Ascending aorta (tissue), 2 donors: Measurements from ENCODE around the gene TK1. TPM values are rescaled to one million over a fixed set of nuclear protein-coding genes. Genes with fewer than 3 reads are reported as not detected.

ENCODE experiments used
- DNase-seq, 2 donors: peaks; one replicate each; pipeline ENCODE4 v3.0.0-alpha.2; 2019; ENCODE audit warnings: low spot score in 2 of 2
- H3K27ac ChIP-seq, 2 donors: fragments of 200-600 bp; sonication (generic); one replicate each; pipeline ENCODE4 v1.5.1; 2016 to 2017; ENCODE audit warnings: mild to moderate bottlenecking in 1 of 2
- H3K27me3 ChIP-seq: fragments of 200-600 bp; sonication (generic); one replicate; pipeline ENCODE4 v1.5.1; 2017
- H3K36me3 ChIP-seq, 2 donors: fragments of 200-600 bp; sonication (generic); one replicate each; pipeline ENCODE4 v1.5.1; 2016
- H3K4me1 ChIP-seq, 2 donors: fragments of 200-600 bp; sonication (generic); one replicate each; pipeline ENCODE4 v1.5.1; 2016 to 2017; ENCODE audit warnings: mild to moderate bottlenecking in 1 of 2
- H3K4me3 ChIP-seq, 2 donors: fragments of 200-600 bp; sonication (generic); one replicate each; pipeline ENCODE4 v1.5.1; 2016 to 2017; ENCODE audit warnings: mild to moderate bottlenecking in 1 of 2
- H3K9me3 ChIP-seq, 2 donors: fragments of 200-600 bp; sonication (generic); one replicate each; pipeline ENCODE4 v1.5.1; 2016
- intact Hi-C: fragments of 100-400 bp; cut with DNase I; formaldehyde crosslinking; loops from one replicate; pipeline ENCODE4 v1.15.1; 2023
- total RNA-seq: library from RNA; depleted of rRNA; stranded (reverse); fragments of >200 nt; gene quantifications from one replicate; pipeline ENCODE4 v1.1.0, GENCODE V29; 2016
- TF ChIP-seq, protein P1 (sequence below), 3 experiments: fragments of 200-600 bp in 2 of 3; fragments of 450-650 bp in 1 of 3; sonication (generic) in 2 of 3; IDR thresholded peaks; one replicate each; pipeline ENCODE4 v1.5.1; 2016 to 2019; ENCODE audit warnings: antibody characterized with exemption in 3 of 3, mild to moderate bottlenecking in 1 of 3, moderate library complexity in 1 of 3

The TK1 gene
- total RNA-seq, 1 donor from 2014 or later = not detected

DNA sequence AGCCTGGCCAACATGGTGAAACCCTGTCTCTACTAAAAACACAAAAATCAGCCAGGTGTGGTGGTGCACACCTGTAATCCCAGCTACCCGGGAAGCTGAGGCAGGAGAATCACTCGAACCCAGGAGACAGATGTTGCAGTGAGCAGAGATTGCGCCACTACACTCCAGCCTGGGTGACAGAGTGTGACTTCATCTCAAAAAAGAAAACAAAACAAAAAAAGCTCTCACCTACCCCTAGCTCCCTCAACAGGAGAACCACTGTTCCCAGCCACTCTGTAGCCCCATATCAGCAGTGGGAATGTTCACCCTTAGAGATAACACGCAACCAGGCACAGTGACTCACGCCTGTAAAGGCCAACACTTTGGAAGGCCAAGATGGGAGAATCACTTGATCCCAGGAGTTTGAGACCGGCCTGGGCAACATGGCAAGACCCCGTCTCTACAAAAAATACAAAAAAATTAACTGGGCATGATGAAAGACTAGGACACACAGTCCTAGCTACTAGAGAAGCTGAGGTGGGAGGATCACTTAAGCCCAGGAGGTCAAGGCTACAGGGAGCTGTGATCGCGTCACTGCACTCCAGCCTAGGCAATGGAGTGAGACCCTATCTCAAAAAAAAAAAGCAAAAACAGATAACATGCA is 50.9 kb downstream of the TK1 start:
- intact Hi-C loops = no loop called here
- Histone ChIP-seq H3K27ac (no peak overlapping the region), H3K4me1 (peaks cover 0 to 10% of the 10 kb centered on the region in 2 donors), H3K4me3 (no peak overlapping the region), H3K27me3 (no peaks in the 10 kb centered on the region), H3K9me3 (no peaks in the 10 kb centered on the region), H3K36me3 (no peaks in the 10 kb centered on the region)
- DNase-seq = no peak
- TF ChIP-seq, protein P1, sequence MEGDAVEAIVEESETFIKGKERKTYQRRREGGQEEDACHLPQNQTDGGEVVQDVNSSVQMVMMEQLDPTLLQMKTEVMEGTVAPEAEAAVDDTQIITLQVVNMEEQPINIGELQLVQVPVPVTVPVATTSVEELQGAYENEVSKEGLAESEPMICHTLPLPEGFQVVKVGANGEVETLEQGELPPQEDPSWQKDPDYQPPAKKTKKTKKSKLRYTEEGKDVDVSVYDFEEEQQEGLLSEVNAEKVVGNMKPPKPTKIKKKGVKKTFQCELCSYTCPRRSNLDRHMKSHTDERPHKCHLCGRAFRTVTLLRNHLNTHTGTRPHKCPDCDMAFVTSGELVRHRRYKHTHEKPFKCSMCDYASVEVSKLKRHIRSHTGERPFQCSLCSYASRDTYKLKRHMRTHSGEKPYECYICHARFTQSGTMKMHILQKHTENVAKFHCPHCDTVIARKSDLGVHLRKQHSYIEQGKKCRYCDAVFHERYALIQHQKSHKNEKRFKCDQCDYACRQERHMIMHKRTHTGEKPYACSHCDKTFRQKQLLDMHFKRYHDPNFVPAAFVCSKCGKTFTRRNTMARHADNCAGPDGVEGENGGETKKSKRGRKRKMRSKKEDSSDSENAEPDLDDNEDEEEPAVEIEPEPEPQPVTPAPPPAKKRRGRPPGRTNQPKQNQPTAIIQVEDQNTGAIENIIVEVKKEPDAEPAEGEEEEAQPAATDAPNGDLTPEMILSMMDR (IDR thresholded peaks at IDR 0.05) = no peak

DNA sequence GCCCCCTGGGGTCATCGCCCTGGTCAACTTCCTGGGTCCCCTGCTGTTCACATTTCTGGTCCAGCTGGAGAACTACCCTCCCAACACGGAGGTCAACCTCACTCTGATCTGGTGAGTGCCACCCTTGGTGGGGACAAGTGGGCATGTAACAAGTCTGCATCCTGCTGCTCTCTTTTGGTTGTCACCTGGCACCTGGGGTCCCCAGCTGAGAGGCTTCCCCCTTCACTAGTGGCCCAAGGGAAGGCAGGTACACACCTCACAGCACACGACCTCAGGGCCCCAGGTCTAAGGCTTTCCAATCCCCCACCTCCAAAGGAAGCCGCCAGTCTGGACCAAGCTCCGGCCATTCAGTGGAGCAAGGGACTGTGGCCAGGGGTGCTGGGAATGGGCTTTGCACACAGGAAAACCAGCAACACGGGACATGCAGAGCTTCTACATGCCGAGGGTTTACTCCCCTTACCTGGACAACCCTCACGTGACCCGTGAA is 51.9 kb downstream of the TK1 start:
- H3K36me3 ChIP-seq = no peaks in the 10 kb centered on the region
- DNase-seq = no peak
- H3K9me3 ChIP-seq = no peaks in the 10 kb centered on the region
- TF ChIP-seq, protein P1 (IDR thresholded peaks at IDR 0.05) = no peak
- intact Hi-C loops = no loop called here
- H3K27me3 ChIP-seq = no peaks in the 10 kb centered on the region
- H3K4me1 ChIP-seq = peaks cover 0 to 10% of the 10 kb centered on the region in 2 donors
- H3K4me3 ChIP-seq = no peak overlapping the region
- no peak overlapping the region for H3K27ac ChIP-seq

DNA sequence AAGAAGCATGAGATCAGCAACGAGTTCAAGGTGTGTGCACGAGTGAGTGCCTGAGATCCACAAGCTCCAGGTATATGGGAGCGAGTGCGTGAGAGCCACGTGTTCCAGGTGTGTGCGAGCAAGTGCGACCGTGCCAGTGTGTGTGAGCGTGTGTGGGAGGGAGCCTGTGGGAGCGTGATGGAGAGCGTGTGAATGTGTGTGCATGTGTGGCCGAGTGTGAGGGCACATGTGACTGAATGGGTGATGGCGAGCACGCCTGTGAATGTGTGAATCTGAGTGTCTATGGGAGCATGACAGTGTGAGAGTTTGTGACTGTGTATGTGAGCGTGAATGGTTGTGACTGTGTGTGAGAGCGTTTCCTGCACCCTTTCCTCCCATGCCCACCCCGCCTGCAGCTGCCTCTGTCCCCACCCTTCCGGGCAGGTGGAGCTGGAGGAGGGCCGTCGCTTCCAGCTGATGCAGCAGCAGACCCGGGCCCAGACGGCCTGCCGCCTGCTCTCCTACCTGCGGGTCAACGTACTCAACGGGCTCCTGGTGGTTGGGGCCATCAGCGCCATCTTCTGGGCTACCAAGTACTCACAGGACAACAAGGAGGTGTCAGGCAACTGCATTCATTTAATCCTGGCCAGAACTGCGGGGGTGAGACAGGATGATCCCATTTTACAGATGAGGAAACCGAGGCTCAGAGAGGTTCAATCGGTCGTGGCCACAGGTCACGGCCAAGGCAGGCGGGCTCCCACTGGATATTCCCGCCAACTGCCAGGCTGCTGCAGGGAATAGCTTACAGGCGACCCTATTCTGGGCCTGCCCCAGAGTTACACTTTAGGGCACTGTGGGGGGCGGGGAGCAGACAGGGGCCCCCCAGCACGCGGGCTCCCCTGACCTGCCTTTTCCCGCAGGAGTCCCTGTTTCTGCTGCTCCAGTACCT is 52.6 kb downstream of the TK1 start:
- TF ChIP-seq, protein P1 (IDR thresholded peaks at IDR 0.05) = peak; percentile 6 to 26 (median 26)
- intact Hi-C loops = no loop called here
- Histone ChIP-seq H3K4me3 (no peak overlapping the region), H3K27me3 (no peaks in the 10 kb centered on the region), H3K4me1 (peaks cover 0 to 10% of the 10 kb centered on the region in 2 donors), H3K36me3 (no peaks in the 10 kb centered on the region), H3K27ac (no peak overlapping the region), H3K9me3 (no peaks in the 10 kb centered on the region)
- no peak for DNase-seq

DNA sequence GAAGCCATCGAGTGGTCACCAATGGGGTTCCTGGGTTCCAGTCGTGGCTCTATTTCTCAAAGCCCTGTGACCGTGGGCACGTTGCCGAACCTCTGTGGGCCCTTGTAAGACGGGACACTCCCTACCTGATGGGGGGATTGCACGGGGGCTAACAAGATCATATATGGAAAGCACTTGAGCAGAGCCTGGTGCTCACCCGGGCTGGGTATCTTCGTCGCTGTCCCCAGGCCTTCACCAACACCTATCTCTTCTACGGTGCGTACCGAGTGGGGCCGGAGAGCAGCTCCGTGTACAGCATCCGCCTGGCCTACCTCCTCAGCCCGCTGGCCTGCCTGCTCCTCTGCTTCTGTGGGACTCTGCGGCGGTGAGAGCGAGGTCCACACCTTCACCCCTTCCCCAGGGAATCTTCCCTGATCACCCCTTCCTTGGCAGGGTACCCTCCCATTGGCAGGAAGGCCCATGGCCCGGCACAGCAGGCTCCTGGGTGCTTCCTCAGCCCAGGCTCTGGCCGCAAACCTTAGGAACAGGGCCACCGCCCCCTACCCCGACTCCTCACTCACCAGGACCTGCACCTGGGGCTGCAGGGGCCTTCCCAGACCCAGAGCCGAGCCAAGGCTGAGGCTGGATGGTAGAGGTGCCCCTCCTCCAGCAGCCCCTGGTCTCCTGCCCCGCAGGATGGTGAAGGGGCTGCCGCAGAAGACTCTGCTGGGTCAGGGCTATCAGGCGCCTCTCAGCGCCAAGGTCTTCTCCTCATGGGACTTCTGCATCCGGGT is 53.5 kb downstream of the TK1 start:
- H3K9me3 ChIP-seq = no peaks in the 10 kb centered on the region
- TF ChIP-seq, protein P1 (IDR thresholded peaks at IDR 0.05) = no peak
- intact Hi-C loops = no loop called here
- H3K4me3 ChIP-seq = no peak overlapping the region
- no peaks in the 10 kb centered on the region for H3K36me3 ChIP-seq
- H3K4me1 ChIP-seq = peaks cover 3 to 12% of the 10 kb centered on the region in 2 donors
- H3K27ac ChIP-seq = no peak overlapping the region
- no peak for DNase-seq
- no peaks in the 10 kb centered on the region for H3K27me3 ChIP-seq

DNA sequence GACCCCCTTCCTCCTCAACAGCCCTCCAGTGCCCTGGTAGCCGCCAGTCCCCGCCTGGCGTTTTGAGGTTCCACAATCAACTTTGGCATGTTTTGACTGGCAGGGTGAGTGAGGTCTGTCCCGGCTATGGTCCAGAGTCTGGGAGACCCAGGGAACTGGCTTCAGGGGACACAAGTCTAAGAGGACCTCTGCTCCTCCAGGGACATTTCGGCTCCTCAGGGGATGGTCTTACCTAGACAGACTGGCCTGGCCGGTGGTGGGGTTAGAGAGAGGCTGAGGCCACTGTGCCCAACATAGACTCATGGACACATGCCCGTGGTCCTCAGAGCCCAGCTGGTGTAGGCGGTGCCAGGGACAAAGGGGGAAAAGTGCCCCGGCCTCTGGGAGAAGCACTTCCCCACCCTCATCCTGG is 54.1 kb downstream of the TK1 start:
- DNase-seq = no peak
- intact Hi-C loops = no loop called here
- Histone ChIP-seq H3K9me3 (no peaks in the 10 kb centered on the region), H3K27me3 (no peaks in the 10 kb centered on the region), H3K4me3 (no peak overlapping the region), H3K4me1 (peaks cover 5 to 18% of the 10 kb centered on the region in 2 donors), H3K36me3 (no peaks in the 10 kb centered on the region), H3K27ac (no peak overlapping the region)
- TF ChIP-seq, protein P1 (IDR thresholded peaks at IDR 0.05) = no peak
